Small intestine (tissue), 7 donors: ENCODE results near the gene ABHD8. TPM values are rescaled to one million over a fixed set of nuclear protein-coding genes. Genes with fewer than 3 reads are reported as not detected.

Experiments
- DNase-seq, 2 donors: peaks; one replicate each; pipeline versions ENCODE4 v3.0.0 to v3.0.0-alpha.2; 2013
- FAIRE-seq: peaks from 2 replicates; lab custom pipeline; 2012; peaks lifted over from hg19 to GRCh38; lab: Jason Lieb, UNC
- H3K27ac ChIP-seq, 3 donors: one replicate each; pipeline ENCODE4 v1.5.1; 2013; ENCODE audit warnings: low read length in 2 of 3, mild to moderate bottlenecking in 2 of 3, control low read depth in 1 of 3, inconsistent platforms in 1 of 3, low read depth in 1 of 3, moderate library complexity in 1 of 3
- H3K27me3 ChIP-seq, 3 donors: one replicate each; pipeline ENCODE4 v1.6.1; 2013; ENCODE audit warnings: low read length in 3 of 3, inconsistent platforms in 1 of 3; ENCODE audit not compliant: control insufficient read depth in 3 of 3, insufficient read depth in 3 of 3
- H3K36me3 ChIP-seq, 3 donors: one replicate each; pipeline ENCODE4 v1.6.1; 2013; ENCODE audit warnings: low read length in 3 of 3, inconsistent platforms in 1 of 3, low read depth in 1 of 3, mild to moderate bottlenecking in 1 of 3, moderate library complexity in 1 of 3; ENCODE audit not compliant: control insufficient read depth in 3 of 3, insufficient read depth in 2 of 3
- H3K4me1 ChIP-seq, 3 donors: one replicate each; pipeline ENCODE4 v1.6.1; 2013; ENCODE audit warnings: low read length in 2 of 3, inconsistent platforms in 1 of 3, low read depth in 1 of 3, mild to moderate bottlenecking in 1 of 3, moderate library complexity in 1 of 3; ENCODE audit not compliant: control insufficient read depth in 3 of 3, insufficient read depth in 2 of 3
- H3K4me3 ChIP-seq, 3 donors: one replicate each; pipeline ENCODE4 v1.5.1; 2013; ENCODE audit warnings: low read length in 3 of 3, control low read depth in 1 of 3, inconsistent platforms in 1 of 3, low read depth in 1 of 3, mild to moderate bottlenecking in 1 of 3, moderate library complexity in 1 of 3
- H3K9me3 ChIP-seq, 2 donors: one replicate each; pipeline ENCODE4 v1.6.1; 2013; ENCODE audit warnings: low read depth in 1 of 2, low read length in 1 of 2; ENCODE audit not compliant: control insufficient read depth in 2 of 2, insufficient read depth in 1 of 2
- WGBS, 3 donors: extraction: QIAGEN DNeasy Blood & Tissue Kit; methylation state at CpG; one replicate each; pipeline ENCODE4 v1.1.7; 2013; 5-methylcytosine and 5-hydroxymethylcytosine counted together
- polyA plus RNA-seq, 4 donors: library from polyadenylated mRNA; stranded (reverse) in 3 of 4; unstranded in 1 of 4; fragments of 200-250 nt in 3 of 4; fragments of 120-200 nt in 1 of 4; gene quantifications; one replicate each; pipeline versions ENCODE4 v1.2.1 to v1.2.3, GENCODE V29; 2013
- donor health status: healthy with polysubstance abuse.
- donor health status: control.
- donor health status: control.
- donor health status: Bipolar disorder and iron deficiency.
- donor health status: healthy.

ABHD8 gene
- polyA plus RNA-seq, 4 donors: 2.2 to 5.1 (median 3.9) TPM

- no peak overlapping the region for H3K27ac ChIP-seq
- H3K27me3 ChIP-seq: no peaks in the 10 kb centered on the region
- FAIRE-seq: no peak
- peaks cover 7 to 64% (median 10%) of the 10 kb centered on the region in 3 donors for H3K36me3 ChIP-seq
- H3K9me3 ChIP-seq: no peaks in the 10 kb centered on the region
- no peak overlapping the region for H3K4me3 ChIP-seq
- H3K4me1 ChIP-seq: no peaks in the 10 kb centered on the region
- WGBS, 3 donors: 86 to 93% (median 89%) methylated on average over 15 to 19 of the region's 19 CpGs
- no peak for DNase-seq
These were observed 18.6 kb upstream of the ABHD8 start for GRCh38 chr19:17321655-17322489.

GRCh38 chr19:17320435-17320834 lies 17.2 kb upstream of the ABHD8 start:
- FAIRE-seq (no peak), DNase-seq (no peak)
- H3K4me1 ChIP-seq: no peaks in the 10 kb centered on the region
- WGBS, 3 donors: 82 to 91% (median 90%) methylated on average over 11 of the region's 11 CpGs
- H3K9me3 ChIP-seq: no peaks in the 10 kb centered on the region
- H3K27me3 ChIP-seq: no peaks in the 10 kb centered on the region
- peaks cover 7 to 72% (median 10%) of the 10 kb centered on the region in 3 donors for H3K36me3 ChIP-seq
- no peak overlapping the region for H3K4me3 ChIP-seq
- H3K27ac ChIP-seq: no peak overlapping the region

DNA sequence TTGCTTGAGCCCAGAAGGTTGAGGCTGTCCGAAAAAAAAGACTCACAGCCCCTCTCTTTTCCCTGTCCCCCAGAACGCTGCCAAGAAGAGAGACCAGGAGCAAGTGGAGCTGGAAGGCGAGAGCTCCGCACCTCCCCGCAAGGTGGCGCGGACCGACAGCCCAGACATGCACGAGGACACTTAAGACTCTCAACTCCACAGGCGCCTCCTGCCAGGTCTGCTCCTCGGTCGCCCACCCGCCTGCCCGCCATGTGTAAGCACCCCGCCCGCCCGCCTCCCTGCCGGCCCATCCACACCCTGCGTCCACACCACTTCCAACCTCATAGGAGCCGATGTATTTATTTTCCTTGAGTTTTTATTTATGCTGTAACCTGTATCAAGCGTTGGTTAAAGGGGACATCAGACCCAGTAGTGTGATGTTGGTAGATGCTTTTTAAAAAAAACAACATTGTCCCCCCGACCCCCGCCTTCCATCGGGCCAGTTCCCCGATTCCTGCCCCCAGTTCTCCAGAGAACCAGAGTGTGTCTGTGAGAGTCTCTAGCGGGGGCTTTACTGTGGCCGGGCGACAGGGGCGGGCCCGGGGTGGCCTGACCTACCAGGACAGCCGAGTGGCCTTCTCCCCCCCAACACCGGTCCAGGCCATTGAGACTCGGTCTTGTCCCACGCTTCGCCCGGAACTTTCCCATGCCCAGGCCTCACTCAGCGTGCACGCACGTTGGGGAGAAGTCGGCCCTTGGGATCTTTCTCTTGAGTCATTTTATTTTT lies 16.4 kb upstream of the ABHD8 start:
- Histone ChIP-seq H3K27ac (no peak overlapping the region), H3K4me1 (no peaks in the 10 kb centered on the region), H3K27me3 (no peaks in the 10 kb centered on the region), H3K9me3 (no peaks in the 10 kb centered on the region), H3K4me3 (no peak overlapping the region), H3K36me3 (peaks cover 9 to 73% (median 11%) of the 10 kb centered on the region in 3 donors)
- no peak for FAIRE-seq
- 93 to 96% (median 95%) methylated on average over 37 to 40 of the region's 40 CpGs for WGBS, 3 donors
- DNase-seq: no peak

DNA sequence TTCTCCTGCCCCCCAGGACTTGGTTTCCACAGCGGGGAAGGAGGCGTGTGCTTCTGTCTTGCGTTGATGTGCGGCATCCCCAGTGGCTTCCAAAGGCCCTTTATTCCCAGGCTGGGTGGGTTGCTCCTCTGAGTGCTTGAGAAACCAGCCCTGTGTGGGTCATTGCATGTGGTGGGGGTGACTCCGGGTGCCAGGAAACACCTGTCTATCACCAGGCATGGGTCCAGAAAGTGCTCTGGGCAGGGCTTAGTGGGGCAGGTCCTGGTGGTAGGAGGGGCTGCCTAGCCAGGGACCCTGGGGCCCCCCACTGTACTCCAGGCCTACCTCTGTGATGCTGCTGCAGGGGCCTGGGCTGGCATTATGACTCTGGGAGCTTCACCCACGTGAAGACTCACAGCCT lies 15.7 kb upstream of the ABHD8 start:
- H3K27me3 ChIP-seq: no peaks in the 10 kb centered on the region
- H3K4me1 ChIP-seq: no peaks in the 10 kb centered on the region
- no peak overlapping the region for H3K4me3 ChIP-seq
- H3K9me3 ChIP-seq: no peaks in the 10 kb centered on the region
- H3K27ac ChIP-seq: no peak overlapping the region
- DNase-seq (no peak), FAIRE-seq (no peak)
- peaks cover 12 to 78% (median 12%) of the 10 kb centered on the region in 3 donors for H3K36me3 ChIP-seq
- whole genome bisulfite sequencing, 3 donors: 78 to 80% (median 78%) methylated on average over 6 of the region's 6 CpGs

- no peak overlapping the region for H3K4me3 ChIP-seq
- H3K27ac ChIP-seq: no peak overlapping the region
- peaks cover 4 to 69% (median 5%) of the 10 kb centered on the region in 3 donors for H3K36me3 ChIP-seq
- no peaks in the 10 kb centered on the region for H3K9me3 ChIP-seq
- no peak for FAIRE-seq
- DNase-seq: no peak
- H3K27me3 ChIP-seq: no peaks in the 10 kb centered on the region
- 91 to 94% (median 94%) methylated on average over 19 of the region's 19 CpGs for WGBS, 3 donors
- H3K4me1 ChIP-seq: peaks cover 0 to 5% (median 2%) of the 10 kb centered on the region in 3 donors
These were observed 10.9 kb upstream of the ABHD8 start for GRCh38 chr19:17314007-17314593.

DNA sequence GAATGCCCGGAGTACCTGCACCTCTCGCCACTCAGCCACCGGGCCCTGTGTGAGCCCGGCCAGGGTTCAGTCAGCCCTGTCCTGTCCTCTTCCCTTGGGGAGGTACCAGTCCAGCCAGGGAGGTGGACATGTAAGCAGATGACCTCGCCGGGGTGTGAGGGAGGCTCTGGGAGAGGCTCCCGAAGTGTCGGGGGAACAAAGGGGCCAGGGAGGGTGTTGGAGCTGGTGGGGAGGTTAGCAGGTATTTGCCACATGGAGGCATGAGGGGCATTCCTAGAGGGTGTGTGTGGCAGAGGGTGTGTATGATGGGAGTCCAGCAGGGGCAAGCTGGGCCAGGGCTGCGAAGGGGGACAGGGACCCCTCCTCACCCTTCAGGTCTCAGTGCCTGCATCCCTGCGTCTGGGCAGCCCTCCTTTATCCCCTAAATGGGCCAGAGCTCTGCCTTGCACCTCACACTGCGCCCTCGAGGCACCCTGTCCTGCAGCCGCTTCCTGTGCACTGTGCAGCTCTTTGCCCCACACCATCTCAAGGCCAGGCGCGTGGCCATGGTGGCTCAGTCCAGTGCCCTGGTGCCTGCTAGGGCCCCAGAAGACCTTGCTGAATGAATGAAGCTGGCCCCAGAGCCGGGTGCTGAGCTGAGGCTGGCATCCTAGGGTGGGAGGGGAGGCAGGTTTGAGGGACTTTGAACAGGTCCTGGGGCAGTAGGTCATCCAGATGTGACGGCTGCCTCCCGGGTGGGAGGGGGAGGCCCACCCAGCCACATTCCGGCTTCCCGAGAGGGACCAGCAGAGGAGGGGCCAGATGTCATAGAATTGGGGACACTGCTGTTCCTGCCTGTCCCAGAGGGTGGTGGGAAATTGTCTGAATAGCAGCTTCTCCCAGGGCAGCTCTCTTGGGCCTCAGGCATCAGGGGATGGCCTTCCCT lies 9.2 kb upstream of the ABHD8 start:
- Histone ChIP-seq H3K36me3 (peaks cover 4 to 56% (median 5%) of the 10 kb centered on the region in 3 donors), H3K4me1 (peaks cover 0 to 5% (median 2%) of the 10 kb centered on the region in 3 donors), H3K9me3 (no peaks in the 10 kb centered on the region), H3K27ac (no peak overlapping the region), H3K27me3 (no peaks in the 10 kb centered on the region), H3K4me3 (no peak overlapping the region)
- DNase-seq: no peak
- FAIRE-seq: no peak
- WGBS, 3 donors: 82 to 89% (median 85%) methylated on average over 20 of the region's 20 CpGs

GRCh38 chr19:17311455-17312188 lies 8.4 kb upstream of the ABHD8 start:
- DNase-seq: no peak
- Histone ChIP-seq H3K27me3 (no peaks in the 10 kb centered on the region), H3K36me3 (peaks cover 4 to 50% (median 5%) of the 10 kb centered on the region in 3 donors), H3K4me3 (no peak overlapping the region), H3K9me3 (no peaks in the 10 kb centered on the region), H3K4me1 (peaks cover 0 to 8% (median 2%) of the 10 kb centered on the region in 3 donors), H3K27ac (no peak overlapping the region)
- WGBS, 3 donors: 81 to 87% (median 84%) methylated on average over 11 of the region's 11 CpGs
- FAIRE-seq: no peak
